Smooth muscle cell of trachea (primary cell): ENCODE data around the gene RIN3. TPM values are rescaled to one million over a fixed set of nuclear protein-coding genes. Genes with fewer than 3 reads are reported as not detected.

Source experiments
- total RNA-seq: library from RNA; depleted of rRNA; stranded (reverse); fragments of >200 nt; gene quantifications from 2 replicates; pipeline ENCODE4 v1.2.1, GENCODE V29; 2014

The RIN3 gene
- 8.8 and 10.8 TPM in 2 replicates for total RNA-seq

DNA sequence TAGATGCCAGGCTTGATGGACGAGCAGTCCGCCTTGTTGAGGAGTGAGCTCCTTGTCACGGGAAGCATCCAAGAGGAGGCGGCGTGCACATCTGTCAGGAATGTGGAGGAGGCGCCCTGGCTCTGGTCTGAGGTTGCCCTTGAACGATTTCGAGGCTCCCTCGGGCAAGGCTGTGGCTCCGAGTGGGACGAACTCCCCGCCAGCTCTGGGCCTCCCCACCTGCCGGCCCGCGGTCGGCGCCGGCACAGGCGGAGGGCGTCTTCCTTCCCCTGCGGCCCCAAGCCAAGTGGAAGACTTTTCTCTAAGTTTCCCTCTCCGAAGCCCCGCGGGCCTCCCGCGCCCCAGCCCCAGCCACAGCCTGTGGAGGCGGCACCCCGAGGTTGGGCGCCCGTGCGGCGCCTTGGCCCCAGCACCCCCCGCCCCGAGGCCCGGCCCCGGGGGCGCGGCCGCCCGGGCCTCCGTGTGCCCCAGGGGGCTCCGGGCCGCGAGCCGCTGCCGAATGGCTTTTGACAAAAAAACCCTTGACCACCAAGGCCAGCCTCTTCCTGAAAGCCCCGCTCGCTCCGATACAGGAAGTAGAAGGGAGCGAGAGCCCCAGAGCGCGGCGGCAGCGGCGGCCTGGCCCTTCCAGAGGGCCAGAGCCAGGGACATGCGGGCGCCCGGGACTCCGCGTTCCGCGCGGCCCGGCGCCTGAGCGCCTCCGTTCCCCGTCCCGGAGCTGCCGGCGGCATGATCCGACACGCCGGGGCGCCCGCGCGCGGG lies at the start of gene RIN3:
TSS of gene RIN3 (plus strand) at position 578 of the 762 bp plus-strand sequence. CDS start at position 730, 152 bp downstream.

Other genes starting within 250 kb of the RIN3 start
- under 0.01 TPM in 2 replicates for gene SLC24A4, start 190.6 kb upstream of the RIN3 start, total RNA-seq
- 14.8 and 25.1 TPM in 2 replicates for gene LGMN, start 234.8 kb downstream of the RIN3 start, total RNA-seq